Dermis microvascular lymphatic vessel endothelial cell (primary cell): ENCODE measurements around the gene IL36A. TPM values are rescaled to one million over a fixed set of nuclear protein-coding genes. Genes with fewer than 3 reads are reported as not detected.

Experiments
- DNase-seq, 2 donors: peaks; one replicate each; pipeline versions ENCODE4 v3.0.0 to v3.0.0-alpha.2; 2010; ENCODE audit warnings: low read depth in 2 of 2
- total RNA-seq: library from RNA; depleted of rRNA; stranded (reverse); fragments of >200 nt; gene quantifications from 2 replicates; pipeline ENCODE4 v1.2.1, GENCODE V29; 2014

The IL36A gene, protein sequence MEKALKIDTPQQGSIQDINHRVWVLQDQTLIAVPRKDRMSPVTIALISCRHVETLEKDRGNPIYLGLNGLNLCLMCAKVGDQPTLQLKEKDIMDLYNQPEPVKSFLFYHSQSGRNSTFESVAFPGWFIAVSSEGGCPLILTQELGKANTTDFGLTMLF
- total RNA-seq: not detected in 2 replicates

GRCh38 chr2:113005030-113005509 is at the start of gene IL36A:
IL36A (plus strand) TSS chr2:113005459; CDS start chr2:113005872, 413 bp downstream.
- no peak for DNase-seq

- DNase-seq: no peak
Measured at GRCh38 chr2:112957511-112957910, 47.7 kb upstream of the IL36A start.

DNA sequence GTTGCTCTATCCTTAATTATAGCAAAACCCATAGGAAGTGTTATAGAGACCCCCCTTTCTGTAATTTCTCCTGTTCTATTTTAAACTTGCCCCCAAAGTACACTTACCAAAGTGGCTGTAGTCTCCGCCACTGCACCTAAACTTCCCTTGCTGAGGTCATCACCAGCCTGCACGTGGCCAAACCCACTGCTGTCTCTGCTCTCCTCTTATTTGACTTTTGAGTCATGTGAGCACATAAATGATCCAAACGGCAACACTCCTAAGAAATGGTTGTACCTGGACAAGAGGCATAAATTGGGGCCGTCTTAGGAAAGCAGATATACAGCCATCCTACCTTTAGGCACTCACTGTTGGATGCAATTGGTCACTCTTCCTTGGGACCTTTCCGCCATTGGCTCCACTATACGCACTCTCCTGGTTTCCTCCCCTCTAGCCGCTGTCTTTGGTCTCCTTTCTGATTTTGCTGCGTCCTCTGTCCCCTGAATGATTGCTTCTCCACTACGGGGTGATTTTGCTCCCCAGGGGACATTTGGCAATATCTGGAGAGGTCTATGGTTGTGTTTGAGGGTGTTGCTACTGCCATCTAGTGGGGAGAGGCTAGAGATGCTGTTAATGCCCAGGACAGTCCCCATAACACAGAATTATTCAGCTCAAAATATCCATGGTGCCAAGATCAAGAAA is 46.7 kb upstream of the IL36A start:
- peak; percentile 17 to 57 for DNase-seq

GRCh38 chr2:112959109-112959812 is 46.0 kb upstream of the IL36A start:
- DNase-seq: no peak

GRCh38 chr2:112960230-112960825 is 44.9 kb upstream of the IL36A start:
- no peak for DNase-seq

DNA sequence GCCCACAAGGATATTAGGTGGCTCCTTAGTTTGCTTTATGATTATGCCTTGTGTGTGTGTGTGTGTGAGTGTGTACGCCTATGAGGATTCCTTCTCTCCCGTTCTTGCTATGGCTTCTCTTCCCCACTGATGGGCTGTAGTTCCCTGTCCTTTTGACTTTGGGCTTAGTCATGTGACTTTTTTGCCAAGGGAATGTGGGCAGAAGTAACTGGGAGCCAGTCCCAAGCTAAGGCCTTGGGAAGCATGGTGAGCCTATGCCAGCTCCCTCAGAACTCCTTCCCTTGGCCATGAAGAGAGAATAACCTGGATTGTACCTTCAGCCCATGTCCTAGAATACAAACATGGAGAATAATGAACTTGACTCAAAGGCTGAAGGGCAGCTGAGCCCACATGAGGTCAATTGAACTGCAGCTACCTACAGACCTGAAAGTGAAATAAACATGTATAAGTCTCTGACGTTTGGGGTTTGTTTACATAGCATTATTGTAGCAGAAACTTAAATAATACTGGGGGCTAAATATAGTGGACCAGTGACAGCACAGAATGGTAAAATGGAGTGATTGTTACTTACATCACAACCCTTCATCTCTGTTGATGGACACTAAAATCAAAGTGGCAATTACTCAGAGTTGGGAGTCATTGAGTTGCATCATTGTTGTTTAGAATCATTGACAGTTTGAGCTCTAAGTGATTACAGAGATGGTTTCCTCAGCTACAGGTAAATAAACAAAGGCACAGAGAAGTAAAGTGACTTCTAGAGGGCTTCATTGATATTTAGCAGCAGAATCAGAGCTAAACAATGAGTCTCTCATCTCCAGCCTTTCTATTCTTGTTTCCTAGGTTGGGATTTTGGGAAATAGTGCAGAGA is 42.7 kb upstream of the IL36A start:
- no peak for DNase-seq

DNA sequence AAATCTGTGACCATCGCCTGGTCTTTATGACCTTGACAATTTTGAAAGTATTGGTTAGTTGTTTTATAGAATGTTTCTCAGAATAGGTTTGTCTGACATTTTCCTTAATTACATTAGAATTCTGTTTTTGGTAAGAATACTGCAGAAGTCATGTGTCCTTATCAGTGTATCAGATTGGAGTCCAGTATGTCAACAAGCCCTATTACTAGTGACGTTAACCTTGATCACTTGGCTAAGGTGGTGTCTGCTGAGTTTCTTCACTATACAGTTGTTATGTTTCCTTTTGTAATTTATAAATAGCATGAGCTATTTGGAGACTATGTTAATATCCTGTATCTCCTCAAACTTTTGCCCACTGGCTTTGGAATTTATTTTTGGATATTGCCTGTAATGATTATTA is 38.2 kb upstream of the IL36A start:
- no peak for DNase-seq

GRCh38 chr2:112972423-112973086 is 32.7 kb upstream of the IL36A start:
- no peak for DNase-seq

GRCh38 chr2:112973156-112973555 is 32.1 kb upstream of the IL36A start:
- DNase-seq: no peak

GRCh38 chr2:112977559-112978056 is 27.7 kb upstream of the IL36A start, which contains the start of gene IL36G:
IL36G (plus strand) TSS chr2:112978006; CDS start chr2:112978639, 633 bp downstream.
- DNase-seq: no peak

- DNase-seq: no peak
Measured at GRCh38 chr2:112979731-112980130, 25.5 kb upstream of the IL36A start.

GRCh38 chr2:112980537-112980936 is 24.7 kb upstream of the IL36A start:
- DNase-seq: no peak

- no peak for DNase-seq
Measured at GRCh38 chr2:112985090-112985489, 20.2 kb upstream of the IL36A start.

DNA sequence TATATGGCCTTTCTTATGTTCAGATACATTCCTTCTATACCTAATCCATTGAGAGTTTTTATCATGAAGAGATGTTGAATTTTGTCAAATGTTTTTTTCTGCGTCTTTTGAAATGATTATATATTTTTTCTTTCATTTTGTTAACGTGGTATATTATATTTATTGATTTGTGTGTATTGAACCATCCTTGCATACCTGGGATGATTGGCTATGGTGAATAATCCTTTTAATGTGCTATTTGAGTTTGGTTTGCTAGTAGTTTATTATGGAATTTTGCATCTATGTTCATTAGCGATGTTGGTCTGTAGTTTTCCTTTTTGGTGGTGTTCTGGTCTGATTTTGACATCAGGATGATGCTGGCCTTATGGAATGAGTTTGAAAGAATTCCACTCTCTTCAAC is 15.6 kb upstream of the IL36A start:
- no peak for DNase-seq

DNA sequence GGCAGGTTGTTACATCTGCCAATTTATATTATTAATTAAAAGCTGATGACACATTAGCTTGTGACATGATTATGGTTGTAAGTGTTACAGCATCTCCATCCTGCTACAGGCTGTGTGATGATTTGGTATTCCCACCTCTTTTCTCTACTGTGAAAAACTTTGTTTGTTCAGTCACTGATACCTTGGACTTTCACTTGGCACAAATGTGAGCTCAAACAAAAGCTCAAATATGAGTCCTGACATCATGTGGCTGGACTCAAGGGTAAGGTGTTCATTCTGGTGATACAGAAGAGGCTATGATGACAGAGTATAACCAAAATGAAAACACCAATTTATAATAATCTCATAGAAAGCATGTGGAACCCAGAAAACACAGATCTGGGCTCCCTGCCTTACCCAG is 11.4 kb upstream of the IL36A start:
- no peak for DNase-seq

- DNase-seq: no peak
Measured at GRCh38 chr2:112994648-112995047, 10.6 kb upstream of the IL36A start.

DNA sequence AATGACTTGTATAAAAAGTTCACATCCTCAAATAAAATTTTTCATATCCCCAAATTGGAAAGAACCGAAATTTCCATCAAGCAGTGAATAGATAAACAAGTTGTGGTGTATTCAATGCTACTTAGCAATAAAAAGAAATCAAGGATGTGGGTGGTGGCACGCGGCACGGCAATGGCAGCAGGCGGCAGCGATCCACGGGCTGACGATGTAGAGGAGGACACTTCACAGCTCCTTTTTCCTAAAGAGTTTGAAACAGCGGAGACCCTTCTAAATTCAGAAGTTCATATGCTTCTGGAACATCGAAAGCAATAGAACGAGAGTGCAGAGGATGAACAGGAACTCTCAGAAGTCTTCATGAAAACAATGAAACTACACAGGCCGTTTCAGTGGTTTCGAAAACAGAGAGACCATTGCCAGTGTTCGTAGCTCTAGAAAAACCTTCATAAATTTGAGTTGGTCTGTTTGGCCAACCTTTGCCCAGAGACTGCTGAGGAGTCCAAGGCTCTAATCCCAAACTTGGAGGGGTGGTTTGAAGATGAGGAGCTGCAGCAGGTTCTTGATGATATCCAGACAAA is 9.8 kb upstream of the IL36A start:
- no peak for DNase-seq

GRCh38 chr2:112996635-112997034 is 8.6 kb upstream of the IL36A start:
- DNase-seq: no peak

- no peak for DNase-seq
Measured at GRCh38 chr2:112997151-112997550, 8.1 kb upstream of the IL36A start.

- DNase-seq: no peak
Measured at GRCh38 chr2:113000436-113000835, 4.8 kb upstream of the IL36A start.
